RWPE1 (cell line): Measurements from ENCODE around the gene PRKCD.

Experiments
- CTCF ChIA-PET: fragments of 350-600 bp; sonication (Branson Sonifier 250); formaldehyde crosslinking; extraction: SDS; loops from one replicate; lab custom pipeline; 2021; lab: Yijun Ruan, JAX
- POLR2A ChIA-PET: fragments of 400-600 bp; formaldehyde crosslinking; extraction: SDS; loops from one replicate; lab custom pipeline; 2020; ENCODE audit warnings: antibody characterized with exemption; ENCODE audit not compliant: low non-redundant PET; lab: Yijun Ruan, JAX
- DNase-seq: peaks from one replicate; pipeline ENCODE4 v3.0.0; 2012; ENCODE audit warnings: low spot score
- H3K27ac ChIP-seq: fragments of 450-650 bp; 2 replicates; pipeline ENCODE4 v1.5.1; 2017
- TF ChIP-seq, protein P1 (sequence below): fragments of 450-650 bp; conservative IDR thresholded peaks from 2 replicates; pipeline ENCODE4 v1.5.1; 2017; ENCODE audit warnings: low read depth, mild to moderate bottlenecking

The PRKCD gene

DNA sequence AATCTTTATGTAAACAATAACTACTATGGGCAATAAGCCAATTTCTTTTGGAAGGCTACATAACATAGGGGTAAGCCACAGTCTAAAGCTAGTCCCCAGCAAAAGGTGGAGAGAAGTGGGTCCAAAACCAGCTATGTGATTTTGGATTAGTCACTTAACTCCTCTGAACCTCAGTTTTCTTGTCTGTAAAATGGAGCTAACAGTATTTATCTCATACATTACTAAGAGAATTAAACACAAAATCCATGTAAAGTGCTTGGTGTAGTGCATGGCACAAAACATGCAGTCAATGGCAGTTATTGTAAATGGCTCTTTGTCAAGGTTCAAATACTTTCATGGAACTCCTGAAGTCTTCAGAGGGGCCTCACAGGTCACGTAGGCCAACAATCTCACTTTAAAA lies 44.1 kb upstream of the PRKCD start:
- ChIA-PET POLR2A (no interaction called here), CTCF (interaction anchor here (0.6 kb wide), 1 partner anchor 9 kb away, joined by 3 read pairs; no protein-coding TSS in a partner anchor)

DNA sequence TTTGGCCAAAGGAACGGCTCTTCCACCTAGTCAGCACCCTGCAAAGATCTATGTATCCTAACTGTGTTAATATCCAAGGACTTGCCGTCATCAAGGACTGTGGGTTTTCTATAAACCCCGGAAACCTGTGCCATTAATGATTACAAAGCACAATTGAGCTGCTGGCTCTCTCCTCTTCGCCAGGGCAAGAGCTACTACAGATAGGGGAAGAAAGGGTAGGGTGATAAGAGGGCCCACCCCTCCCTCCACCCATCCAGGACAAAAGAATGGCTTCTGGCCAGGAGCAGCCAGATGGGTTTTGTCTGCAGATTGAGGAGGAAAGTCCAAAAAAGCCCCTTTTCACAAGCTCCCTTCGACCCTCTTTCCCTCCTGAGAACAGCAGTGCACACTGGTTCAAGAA lies 40.7 kb upstream of the PRKCD start:
- POLR2A ChIA-PET: no interaction called here
- CTCF ChIA-PET: interaction anchor here (1.2 to 2.0 kb wide), 2 partner anchors 14 to 75 kb away, joined by 4 read pairs; no protein-coding TSS in a partner anchor
- DNase-seq: no peak
- TF ChIP-seq, protein P1, sequence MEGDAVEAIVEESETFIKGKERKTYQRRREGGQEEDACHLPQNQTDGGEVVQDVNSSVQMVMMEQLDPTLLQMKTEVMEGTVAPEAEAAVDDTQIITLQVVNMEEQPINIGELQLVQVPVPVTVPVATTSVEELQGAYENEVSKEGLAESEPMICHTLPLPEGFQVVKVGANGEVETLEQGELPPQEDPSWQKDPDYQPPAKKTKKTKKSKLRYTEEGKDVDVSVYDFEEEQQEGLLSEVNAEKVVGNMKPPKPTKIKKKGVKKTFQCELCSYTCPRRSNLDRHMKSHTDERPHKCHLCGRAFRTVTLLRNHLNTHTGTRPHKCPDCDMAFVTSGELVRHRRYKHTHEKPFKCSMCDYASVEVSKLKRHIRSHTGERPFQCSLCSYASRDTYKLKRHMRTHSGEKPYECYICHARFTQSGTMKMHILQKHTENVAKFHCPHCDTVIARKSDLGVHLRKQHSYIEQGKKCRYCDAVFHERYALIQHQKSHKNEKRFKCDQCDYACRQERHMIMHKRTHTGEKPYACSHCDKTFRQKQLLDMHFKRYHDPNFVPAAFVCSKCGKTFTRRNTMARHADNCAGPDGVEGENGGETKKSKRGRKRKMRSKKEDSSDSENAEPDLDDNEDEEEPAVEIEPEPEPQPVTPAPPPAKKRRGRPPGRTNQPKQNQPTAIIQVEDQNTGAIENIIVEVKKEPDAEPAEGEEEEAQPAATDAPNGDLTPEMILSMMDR: no peak
- H3K27ac ChIP-seq: no peak overlapping the region

More for the DNA sequence above, 44.1 kb upstream of the PRKCD start:
- no peak overlapping the region for H3K27ac ChIP-seq
- TF ChIP-seq, protein P1: no peak
- DNase-seq: no peak

- DNase-seq: no peak
- H3K27ac ChIP-seq: no peak overlapping the region
- CTCF ChIA-PET: interaction anchor here (1.0 kb wide), 1 partner anchor 12 kb away, joined by 3 read pairs; no protein-coding TSS in a partner anchor
- TF ChIP-seq, protein P1: no peak
- POLR2A ChIA-PET: no interaction called here
Measured at GRCh38 chr3:53122255-53122932, 38.6 kb upstream of the PRKCD start.

DNA sequence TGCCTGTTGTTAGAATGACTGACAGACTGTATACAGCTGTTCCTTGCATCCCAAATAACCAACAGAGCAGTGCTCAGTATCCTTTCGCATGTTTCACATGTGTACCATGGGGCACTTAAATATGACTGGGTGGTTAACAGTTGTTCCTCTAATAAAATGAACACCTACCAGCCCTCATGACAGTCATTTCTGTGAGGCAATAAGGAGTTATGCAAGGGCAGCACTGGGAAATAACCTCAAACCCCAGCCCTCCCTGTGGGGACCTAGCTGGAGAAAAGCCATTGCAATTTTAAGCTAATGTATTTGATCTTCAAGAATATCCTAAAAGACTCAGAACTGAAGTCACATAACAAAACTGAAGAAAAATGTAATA lies 38.1 kb upstream of the PRKCD start:
- POLR2A ChIA-PET: no interaction called here
- CTCF ChIA-PET: interaction anchor here (1.0 kb wide), 1 partner anchor 12 kb away, joined by 3 read pairs; no protein-coding TSS in a partner anchor
- H3K27ac ChIP-seq: no peak overlapping the region
- DNase-seq: no peak
- TF ChIP-seq, protein P1: no peak

DNA sequence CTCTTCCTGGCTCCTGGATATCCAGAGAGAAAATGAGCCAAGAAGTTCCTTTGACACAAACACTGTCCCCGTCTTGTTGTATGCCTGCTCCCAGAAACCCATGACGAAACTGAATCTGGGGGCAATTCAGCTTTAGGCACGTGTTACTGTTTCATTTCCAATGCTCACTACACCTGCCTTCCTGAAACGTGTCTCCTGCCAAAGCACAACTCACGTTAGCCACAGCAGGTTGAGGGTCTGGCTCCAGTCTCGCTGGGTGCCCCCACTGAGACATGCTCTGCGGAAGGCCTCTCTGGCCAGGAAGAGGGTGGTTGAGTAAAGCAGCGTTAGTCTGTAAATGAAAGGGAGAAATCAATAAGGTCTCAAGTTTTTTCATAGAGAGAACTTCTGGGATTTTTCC lies 37.5 kb upstream of the PRKCD start:
- no peak for DNase-seq
- CTCF ChIA-PET: interaction anchor here (1.0 kb wide), 1 partner anchor 11 kb away, joined by 3 read pairs; no protein-coding TSS in a partner anchor
- no peak overlapping the region for H3K27ac ChIP-seq
- TF ChIP-seq, protein P1: no peak
- POLR2A ChIA-PET: no interaction called here

DNA sequence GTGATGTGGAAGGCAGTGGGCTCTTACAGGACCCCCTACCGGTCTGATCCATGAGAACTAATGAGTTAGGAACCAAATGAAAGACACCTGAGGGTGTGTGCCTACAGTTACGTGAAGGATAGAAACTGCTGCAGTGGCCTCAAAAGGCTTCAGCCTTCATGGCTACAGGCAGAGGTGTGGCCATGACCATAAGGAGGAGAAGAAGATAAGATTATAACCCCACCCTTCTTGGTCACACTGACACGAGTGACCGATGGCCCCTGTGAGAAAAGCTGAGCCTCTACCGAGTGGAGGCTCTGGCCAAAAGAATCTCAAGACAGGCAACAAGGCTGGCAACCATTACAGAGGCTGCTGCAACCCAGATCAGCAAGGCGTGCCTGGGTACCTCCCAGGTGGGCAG lies 37.1 kb upstream of the PRKCD start:
- no peak overlapping the region for H3K27ac ChIP-seq
- ChIA-PET CTCF (no interaction called here), POLR2A (no interaction called here)
- TF ChIP-seq, protein P1: no peak
- DNase-seq: no peak
